GM08714 (cell line): ENCODE data around the gene RNASEH2C.
A peak's percentile ranks its signal among the peaks of the same experiment; 100 is the strongest.
"Not testable (repeated sequence)": the region's sequence is repeated elsewhere in the genome, so short reads cannot be mapped to it uniquely, and the experiment has no call there.

Source experiments
- H3K4me3 ChIP-seq: fragments of 200-500 bp; sonication (Bioruptor generic); 2 replicates; pipeline ENCODE4 v1.5.1; 2014; ENCODE audit warnings: mild to moderate bottlenecking, low read length, inconsistent platforms
- ZNF274 ChIP-seq: IDR thresholded peaks from 2 replicates; pipeline ENCODE4 v1.6.1; 2012; ENCODE audit warnings: mild to moderate bottlenecking, low read depth, low read length

The RNASEH2C gene

GRCh38 chr11:65720211-65720934 is at the start of gene RNASEH2C:
TSS of gene RNASEH2C (minus strand) at chr11:65720798. CDS start at chr11:65720758, 40 bp downstream.
- no peak for TF ChIP-seq ZNF274
- peak within 1 kb of the TSS; percentile 66 for H3K4me3 ChIP-seq

- not testable (repeated sequence) for H3K4me3 ChIP-seq
Measured at GRCh38 chr11:65767806-65768205, 47.2 kb upstream of the RNASEH2C start.

- TF ChIP-seq ZNF274, result no peak
- H3K4me3 ChIP-seq, result no peak overlapping the region
Measured at GRCh38 chr11:65767406-65767805, 46.8 kb upstream of the RNASEH2C start.

DNA sequence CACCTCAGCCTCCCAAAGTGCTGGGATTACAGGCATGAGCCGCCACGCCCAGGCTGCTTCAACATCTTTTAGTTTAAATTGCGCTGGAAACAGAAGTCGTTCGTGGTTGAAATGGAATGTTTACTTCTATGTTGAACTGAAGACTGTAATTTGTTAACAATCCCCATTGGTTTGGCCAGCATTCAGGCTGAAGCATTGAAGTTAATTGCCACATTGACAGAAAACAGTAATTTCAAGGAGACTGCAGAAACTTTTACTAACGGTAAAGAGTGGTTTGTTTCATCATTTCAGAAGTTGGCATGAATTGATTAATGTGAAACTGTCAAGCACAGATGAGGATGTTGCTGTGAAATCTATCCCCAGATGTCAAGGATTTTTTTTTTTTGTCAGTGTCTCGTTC is 45.9 kb upstream of the RNASEH2C start:
- no peak for TF ChIP-seq ZNF274
- H3K4me3 ChIP-seq, result no peak overlapping the region

- no peak overlapping the region for H3K4me3 ChIP-seq
- TF ChIP-seq ZNF274, result no peak
Measured at GRCh38 chr11:65764434-65764833, 43.8 kb upstream of the RNASEH2C start.

GRCh38 chr11:65762816-65763215 is 42.2 kb upstream of the RNASEH2C start:
- not testable (repeated sequence) for H3K4me3 ChIP-seq

DNA sequence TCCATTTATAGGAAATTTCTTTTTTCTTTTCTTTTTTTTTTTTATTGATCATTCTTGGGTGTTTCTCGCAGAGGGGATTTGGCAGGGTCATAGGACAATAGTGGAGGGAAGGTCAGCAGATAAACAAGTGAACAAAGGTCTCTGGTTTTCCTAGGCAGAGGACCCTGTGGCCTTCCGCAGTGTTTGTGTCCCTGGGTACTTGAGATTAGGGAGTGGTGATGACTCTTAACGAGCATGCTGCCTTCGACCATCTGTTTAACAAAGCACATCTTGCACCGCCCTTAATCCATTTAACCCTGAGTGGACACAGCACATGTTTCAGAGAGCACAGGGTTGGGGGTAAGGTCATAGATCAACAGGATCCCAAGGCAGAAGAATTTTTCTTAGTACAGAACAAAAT is 41.6 kb upstream of the RNASEH2C start:
- H3K4me3 ChIP-seq, result not testable (repeated sequence)

DNA sequence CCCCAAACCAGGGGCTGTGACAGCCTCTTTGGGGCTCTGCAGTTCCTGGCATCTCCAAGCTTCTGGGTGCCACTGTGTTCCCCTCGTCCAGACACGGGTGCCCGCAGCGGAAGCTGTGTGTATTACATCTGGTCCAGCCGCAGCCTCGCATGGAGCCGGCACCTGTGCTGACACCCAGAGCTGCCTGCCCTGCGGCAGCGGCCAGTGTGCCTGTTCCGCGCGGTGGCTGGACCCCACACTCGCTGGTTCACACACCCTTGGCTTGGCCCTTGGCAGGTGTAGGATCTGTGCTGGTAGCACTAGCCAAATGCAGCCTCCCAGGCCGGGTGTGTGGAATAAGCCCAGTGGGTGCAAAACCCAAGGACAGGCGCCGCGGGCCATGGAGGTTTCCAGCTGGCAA is 24.5 kb upstream of the RNASEH2C start:
- no peak for TF ChIP-seq ZNF274
- no peak overlapping the region for H3K4me3 ChIP-seq

- no peak for TF ChIP-seq ZNF274
- H3K4me3 ChIP-seq, result no peak overlapping the region
Measured at GRCh38 chr11:65744699-65745042, 24.1 kb upstream of the RNASEH2C start.

- no peak for TF ChIP-seq ZNF274
- no peak overlapping the region for H3K4me3 ChIP-seq
Measured at GRCh38 chr11:65744026-65744698, 23.6 kb upstream of the RNASEH2C start.

- no peak overlapping the region for H3K4me3 ChIP-seq
- TF ChIP-seq ZNF274, result no peak
Measured at GRCh38 chr11:65743681-65744025, 23.1 kb upstream of the RNASEH2C start.

GRCh38 chr11:65742353-65742752 is 21.8 kb upstream of the RNASEH2C start:
- TF ChIP-seq ZNF274, result no peak
- no peak overlapping the region for H3K4me3 ChIP-seq

DNA sequence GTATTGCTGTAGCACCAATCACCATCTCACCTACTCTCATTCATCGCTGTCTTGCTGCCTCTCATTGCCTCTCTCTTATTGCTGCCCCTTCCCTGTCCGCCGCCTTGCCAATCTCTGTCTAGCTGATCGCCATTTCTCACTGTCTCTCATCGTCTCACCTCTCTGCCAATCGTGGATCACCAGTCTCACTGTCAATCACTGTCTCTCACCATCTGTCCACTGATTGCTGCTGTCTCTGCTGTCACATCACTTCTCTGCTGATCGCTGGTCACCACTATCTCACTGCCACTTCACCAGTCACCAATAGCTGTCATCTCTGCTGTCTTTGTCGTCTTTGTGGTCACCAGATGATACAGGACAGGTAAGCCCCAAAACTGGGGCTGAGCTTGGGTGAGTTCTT is 20.6 kb upstream of the RNASEH2C start:
- no peak for TF ChIP-seq ZNF274
- H3K4me3 ChIP-seq, result no peak overlapping the region

DNA sequence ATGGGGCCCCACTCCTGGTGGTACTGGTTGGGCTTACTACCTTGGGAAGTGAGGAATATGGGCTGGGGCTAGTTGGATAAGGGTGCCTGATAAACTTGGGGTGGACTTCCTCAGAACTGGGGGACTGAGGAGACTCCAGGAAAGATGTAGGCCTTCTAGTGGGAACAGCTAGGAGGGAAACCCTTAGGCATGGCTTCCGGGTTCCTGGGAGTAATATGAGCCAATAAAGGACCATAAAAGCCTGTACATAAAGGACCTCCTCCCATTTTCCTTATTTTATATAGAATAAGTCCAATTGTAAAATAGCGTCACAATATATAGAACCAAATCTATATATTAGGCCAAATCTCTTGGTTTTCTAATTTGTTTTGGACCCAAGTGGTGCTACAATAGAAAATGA is 18.4 kb upstream of the RNASEH2C start:
- TF ChIP-seq ZNF274, result no peak
- H3K4me3 ChIP-seq, result no peak overlapping the region

DNA sequence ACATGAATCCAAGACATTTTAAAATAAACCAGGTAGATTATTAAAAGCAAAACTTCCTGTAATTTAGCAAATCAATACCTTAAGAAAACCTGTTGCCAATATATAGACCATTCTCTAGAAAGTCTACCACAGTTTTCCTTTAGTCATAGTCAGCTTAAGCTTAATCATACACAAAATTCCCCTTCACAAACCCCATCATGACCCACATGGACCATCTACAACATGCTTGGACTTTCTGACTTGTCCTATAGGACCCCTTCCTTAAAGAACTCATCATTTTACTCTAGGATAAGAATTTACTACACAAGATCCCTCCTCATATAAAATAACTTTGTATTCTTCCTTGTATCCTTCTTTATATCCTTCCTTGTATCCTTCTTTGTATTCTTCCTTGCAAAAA is 16.2 kb upstream of the RNASEH2C start:
- no peak for TF ChIP-seq ZNF274
- H3K4me3 ChIP-seq, result no peak overlapping the region

GRCh38 chr11:65735111-65735510 is 14.5 kb upstream of the RNASEH2C start:
- H3K4me3 ChIP-seq, result not testable (repeated sequence)

GRCh38 chr11:65730461-65730860 is 9.9 kb upstream of the RNASEH2C start:
- H3K4me3 ChIP-seq, result no peak overlapping the region
- no peak for TF ChIP-seq ZNF274
